ENCODE results near the gene GALNT14.

Gene GALNT14

GRCh38 chr2:31004257-31004656, 134.0 kb downstream of the GALNT14 start:
- TF ChIP-seq, protein P1, sequence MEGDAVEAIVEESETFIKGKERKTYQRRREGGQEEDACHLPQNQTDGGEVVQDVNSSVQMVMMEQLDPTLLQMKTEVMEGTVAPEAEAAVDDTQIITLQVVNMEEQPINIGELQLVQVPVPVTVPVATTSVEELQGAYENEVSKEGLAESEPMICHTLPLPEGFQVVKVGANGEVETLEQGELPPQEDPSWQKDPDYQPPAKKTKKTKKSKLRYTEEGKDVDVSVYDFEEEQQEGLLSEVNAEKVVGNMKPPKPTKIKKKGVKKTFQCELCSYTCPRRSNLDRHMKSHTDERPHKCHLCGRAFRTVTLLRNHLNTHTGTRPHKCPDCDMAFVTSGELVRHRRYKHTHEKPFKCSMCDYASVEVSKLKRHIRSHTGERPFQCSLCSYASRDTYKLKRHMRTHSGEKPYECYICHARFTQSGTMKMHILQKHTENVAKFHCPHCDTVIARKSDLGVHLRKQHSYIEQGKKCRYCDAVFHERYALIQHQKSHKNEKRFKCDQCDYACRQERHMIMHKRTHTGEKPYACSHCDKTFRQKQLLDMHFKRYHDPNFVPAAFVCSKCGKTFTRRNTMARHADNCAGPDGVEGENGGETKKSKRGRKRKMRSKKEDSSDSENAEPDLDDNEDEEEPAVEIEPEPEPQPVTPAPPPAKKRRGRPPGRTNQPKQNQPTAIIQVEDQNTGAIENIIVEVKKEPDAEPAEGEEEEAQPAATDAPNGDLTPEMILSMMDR (IDR thresholded peaks at IDR 0.05; ENCODE audit: low read depth, low read length): no peak
- H3K4me3 ChIP-seq (ENCODE audit: low read depth, low read length): no peak overlapping the region
- H3K27ac ChIP-seq: no peak overlapping the region
- DNase-seq: no peak
- H3K36me3 ChIP-seq: no peaks in the 10 kb centered on the region
- H3K9me3 ChIP-seq (ENCODE audit: severe bottlenecking): no peaks in the 10 kb centered on the region
- H3K27me3 ChIP-seq (ENCODE audit: insufficient read depth, low read depth, severe bottlenecking): peaks cover 6% of the 10 kb centered on the region

DNA sequence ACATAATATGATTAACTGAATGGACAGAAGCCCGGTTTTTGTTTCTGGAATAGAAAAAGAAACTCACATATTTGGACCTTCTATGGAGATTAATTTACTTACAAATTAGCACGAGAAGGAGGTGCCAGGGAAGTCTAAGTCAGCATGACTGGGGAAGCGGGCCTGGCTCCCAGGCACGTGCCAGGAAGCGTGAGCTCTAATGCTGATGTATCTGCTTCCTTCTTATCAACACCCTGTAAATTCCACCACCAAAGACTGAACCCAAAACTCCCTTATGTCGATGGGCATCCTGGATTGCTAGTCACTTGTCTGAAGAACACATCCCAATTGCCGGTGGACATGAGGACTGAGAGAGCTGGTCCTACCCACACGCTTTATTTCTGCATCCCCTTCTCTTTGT, 134.5 kb downstream of the GALNT14 start:
- Histone ChIP-seq H3K27ac (no peak overlapping the region), H3K36me3 (no peaks in the 10 kb centered on the region), H3K9me3 (ENCODE audit: severe bottlenecking) (no peaks in the 10 kb centered on the region), H3K4me3 (ENCODE audit: low read depth, low read length) (no peak overlapping the region), H3K27me3 (ENCODE audit: insufficient read depth, low read depth, severe bottlenecking) (peaks cover 4% of the 10 kb centered on the region)
- no peak for DNase-seq
- TF ChIP-seq, protein P1 (IDR thresholded peaks at IDR 0.05; ENCODE audit: low read depth, low read length): no peak

DNA sequence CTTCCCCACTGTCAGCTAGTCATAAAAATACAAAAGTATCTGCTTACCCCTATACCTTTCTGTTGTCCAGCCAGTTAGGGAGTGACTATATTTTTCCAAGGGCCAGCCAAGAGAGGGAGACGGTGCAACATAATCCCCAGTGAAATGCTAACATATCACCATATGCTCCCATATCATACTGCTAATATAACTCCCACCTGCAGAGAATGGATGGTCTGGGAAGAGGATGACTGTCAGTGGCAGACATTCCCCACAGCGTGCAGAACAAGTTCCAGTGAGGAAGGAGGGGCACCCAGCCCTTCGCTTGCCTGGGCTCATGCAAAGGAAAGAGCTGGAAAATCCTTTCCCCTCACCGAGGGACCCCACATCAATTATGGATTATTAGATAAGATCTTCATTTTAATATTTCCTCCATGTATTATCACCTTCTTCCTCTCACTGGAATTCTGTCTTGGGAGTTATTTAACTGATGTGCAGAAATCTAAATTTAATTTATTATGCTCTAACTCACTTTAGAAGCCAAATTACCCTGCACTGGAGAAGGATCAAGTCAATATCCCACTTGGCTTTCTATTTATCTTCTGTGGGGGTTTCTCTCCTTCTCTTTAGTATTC, 135.6 kb downstream of the GALNT14 start:
- TF ChIP-seq, protein P1 (IDR thresholded peaks at IDR 0.05; ENCODE audit: low read depth, low read length): no peak
- Histone ChIP-seq H3K27ac (no peak overlapping the region), H3K27me3 (ENCODE audit: insufficient read depth, low read depth, severe bottlenecking) (no peaks in the 10 kb centered on the region), H3K4me3 (ENCODE audit: low read depth, low read length) (no peak overlapping the region), H3K36me3 (no peaks in the 10 kb centered on the region), H3K9me3 (ENCODE audit: severe bottlenecking) (no peaks in the 10 kb centered on the region)
- no peak for DNase-seq

DNA sequence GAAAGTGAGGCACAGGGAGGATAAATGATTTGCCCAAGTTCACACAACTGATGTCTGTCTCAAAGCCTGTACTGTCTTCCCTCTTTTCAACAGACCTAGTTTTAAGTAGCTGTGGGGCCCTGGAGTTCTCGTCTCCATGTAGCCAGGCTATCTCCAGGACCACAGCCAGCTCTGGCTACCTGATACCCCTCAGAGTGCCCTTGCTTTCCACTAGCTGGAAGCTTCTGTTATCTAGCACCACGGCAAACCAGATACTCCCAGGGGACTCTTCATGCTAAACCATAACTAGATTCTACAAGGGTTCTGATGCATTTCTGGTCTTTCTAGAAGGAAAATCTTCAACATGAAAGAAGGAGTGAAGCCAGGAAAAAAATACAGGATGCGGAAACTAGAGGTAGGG, 137.3 kb downstream of the GALNT14 start:
- Histone ChIP-seq H3K9me3 (ENCODE audit: severe bottlenecking) (no peaks in the 10 kb centered on the region), H3K36me3 (no peaks in the 10 kb centered on the region), H3K27me3 (ENCODE audit: insufficient read depth, low read depth, severe bottlenecking) (no peaks in the 10 kb centered on the region), H3K4me3 (ENCODE audit: low read depth, low read length) (no peak overlapping the region), H3K27ac (no peak overlapping the region)
- no peak for DNase-seq
- TF ChIP-seq, protein P1 (IDR thresholded peaks at IDR 0.05; ENCODE audit: low read depth, low read length): no peak

GRCh38 chr2:30998672-30999071, 139.6 kb downstream of the GALNT14 start:
- TF ChIP-seq, protein P1 (IDR thresholded peaks at IDR 0.05; ENCODE audit: low read depth, low read length): no peak
- DNase-seq: no peak
- peaks cover 10% of the 10 kb centered on the region for H3K27me3 ChIP-seq (ENCODE audit: insufficient read depth, low read depth, severe bottlenecking)
- no peaks in the 10 kb centered on the region for H3K9me3 ChIP-seq (ENCODE audit: severe bottlenecking)
- no peak overlapping the region for H3K4me3 ChIP-seq (ENCODE audit: low read depth, low read length)
- no peak overlapping the region for H3K27ac ChIP-seq
- no peaks in the 10 kb centered on the region for H3K36me3 ChIP-seq

GRCh38 chr2:30997979-30998378, 140.3 kb downstream of the GALNT14 start:
- no peaks in the 10 kb centered on the region for H3K9me3 ChIP-seq (ENCODE audit: severe bottlenecking)
- peaks cover 16% of the 10 kb centered on the region for H3K27me3 ChIP-seq (ENCODE audit: insufficient read depth, low read depth, severe bottlenecking)
- no peak for DNase-seq
- no peak overlapping the region for H3K27ac ChIP-seq
- no peaks in the 10 kb centered on the region for H3K36me3 ChIP-seq
- TF ChIP-seq, protein P1 (IDR thresholded peaks at IDR 0.05; ENCODE audit: low read depth, low read length): no peak
- H3K4me3 ChIP-seq (ENCODE audit: low read depth, low read length): no peak overlapping the region
